NOMO-1 treated with dmso at 0.1 percent for 144 hours (cell line): ENCODE data around the gene VPS35L.

Source experiments
- DNase-seq: peaks from one replicate; lab custom pipeline; 2025; ENCODE audit not compliant: unreplicated experiment; lab: John Stamatoyannopoulos, UW

Gene VPS35L, protein sequence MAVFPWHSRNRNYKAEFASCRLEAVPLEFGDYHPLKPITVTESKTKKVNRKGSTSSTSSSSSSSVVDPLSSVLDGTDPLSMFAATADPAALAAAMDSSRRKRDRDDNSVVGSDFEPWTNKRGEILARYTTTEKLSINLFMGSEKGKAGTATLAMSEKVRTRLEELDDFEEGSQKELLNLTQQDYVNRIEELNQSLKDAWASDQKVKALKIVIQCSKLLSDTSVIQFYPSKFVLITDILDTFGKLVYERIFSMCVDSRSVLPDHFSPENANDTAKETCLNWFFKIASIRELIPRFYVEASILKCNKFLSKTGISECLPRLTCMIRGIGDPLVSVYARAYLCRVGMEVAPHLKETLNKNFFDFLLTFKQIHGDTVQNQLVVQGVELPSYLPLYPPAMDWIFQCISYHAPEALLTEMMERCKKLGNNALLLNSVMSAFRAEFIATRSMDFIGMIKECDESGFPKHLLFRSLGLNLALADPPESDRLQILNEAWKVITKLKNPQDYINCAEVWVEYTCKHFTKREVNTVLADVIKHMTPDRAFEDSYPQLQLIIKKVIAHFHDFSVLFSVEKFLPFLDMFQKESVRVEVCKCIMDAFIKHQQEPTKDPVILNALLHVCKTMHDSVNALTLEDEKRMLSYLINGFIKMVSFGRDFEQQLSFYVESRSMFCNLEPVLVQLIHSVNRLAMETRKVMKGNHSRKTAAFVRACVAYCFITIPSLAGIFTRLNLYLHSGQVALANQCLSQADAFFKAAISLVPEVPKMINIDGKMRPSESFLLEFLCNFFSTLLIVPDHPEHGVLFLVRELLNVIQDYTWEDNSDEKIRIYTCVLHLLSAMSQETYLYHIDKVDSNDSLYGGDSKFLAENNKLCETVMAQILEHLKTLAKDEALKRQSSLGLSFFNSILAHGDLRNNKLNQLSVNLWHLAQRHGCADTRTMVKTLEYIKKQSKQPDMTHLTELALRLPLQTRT

GRCh38 chr16:19555186-19555937, at the start of gene VPS35L:
VPS35L (plus strand) TSS chr16:19555703; CDS start chr16:19555730, 27 bp downstream.
- peak; percentile 97 for DNase-seq

DNA sequence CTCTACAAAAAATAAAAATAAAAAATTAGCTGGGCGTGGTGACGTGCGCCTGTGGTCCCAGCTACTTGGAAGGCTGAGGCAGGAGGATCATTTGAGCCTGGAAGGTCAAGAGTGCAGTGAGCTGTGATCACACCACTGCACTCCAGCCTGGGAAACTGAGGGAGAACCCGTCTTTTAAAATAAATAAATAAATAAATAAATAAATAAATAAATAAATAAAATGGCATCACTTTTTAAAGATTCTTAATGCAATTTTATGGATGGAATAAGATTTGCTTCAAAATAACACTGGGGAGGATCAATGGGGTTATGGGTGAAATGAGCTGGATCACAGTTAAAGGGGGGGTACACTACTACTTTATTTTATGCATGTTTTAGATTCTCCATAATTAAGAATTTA, 48.5 kb upstream of the VPS35L start:
- DNase-seq = no peak

GRCh38 chr16:19507867-19508266, 47.6 kb upstream of the VPS35L start:
- no peak for DNase-seq

DNA sequence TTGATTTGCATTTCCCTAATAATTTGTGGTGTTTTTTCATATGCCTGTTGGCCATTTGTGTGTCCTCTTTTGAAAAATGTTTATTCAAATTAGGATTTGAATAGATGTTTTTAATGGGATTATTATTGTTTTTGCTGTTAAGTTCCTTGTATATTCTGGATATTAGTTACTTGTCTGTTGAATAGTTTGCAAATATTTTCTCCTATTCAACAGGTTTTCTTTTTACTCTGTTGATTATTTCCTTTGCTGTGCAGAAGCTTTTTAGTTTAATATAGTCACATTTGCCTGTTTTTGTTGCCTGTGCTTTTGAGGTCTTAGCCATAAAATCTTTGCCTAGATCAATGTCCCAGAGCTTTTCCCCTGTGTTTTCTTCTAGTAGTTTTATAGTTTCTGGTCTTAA, 43.2 kb upstream of the VPS35L start:
- no peak for DNase-seq

DNA sequence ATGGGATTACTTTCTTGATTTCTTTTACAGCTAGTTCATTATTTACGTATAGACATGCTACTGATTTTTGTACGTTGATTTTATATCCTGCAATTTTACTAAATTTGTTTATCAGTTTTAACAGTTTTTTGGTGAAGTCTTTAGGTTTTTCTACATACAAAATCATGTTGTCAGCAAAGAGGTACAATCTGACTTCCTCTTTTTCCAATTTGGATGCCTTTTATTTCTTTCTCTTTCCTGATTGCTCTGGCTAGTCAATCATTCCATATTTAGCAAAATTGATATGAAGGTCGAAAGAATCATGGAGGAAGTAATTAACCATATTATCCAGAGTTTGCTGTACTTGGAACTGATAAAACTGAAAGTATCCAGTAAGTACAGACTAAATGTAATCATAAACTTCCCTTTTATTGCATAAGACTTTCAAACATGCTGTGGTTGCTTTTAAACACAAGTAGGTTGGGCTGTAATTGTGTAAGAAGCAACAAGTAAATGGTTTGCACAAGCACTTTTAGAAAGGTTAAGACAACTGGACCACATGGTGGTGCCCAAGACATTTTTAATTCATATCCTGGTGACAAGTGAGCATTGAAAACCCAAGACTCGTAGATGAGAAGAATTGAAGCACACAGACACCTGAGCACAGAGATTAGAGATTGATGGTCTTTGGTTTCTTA, 42.0 kb upstream of the VPS35L start:
- peak; percentile 59 for DNase-seq

DNA sequence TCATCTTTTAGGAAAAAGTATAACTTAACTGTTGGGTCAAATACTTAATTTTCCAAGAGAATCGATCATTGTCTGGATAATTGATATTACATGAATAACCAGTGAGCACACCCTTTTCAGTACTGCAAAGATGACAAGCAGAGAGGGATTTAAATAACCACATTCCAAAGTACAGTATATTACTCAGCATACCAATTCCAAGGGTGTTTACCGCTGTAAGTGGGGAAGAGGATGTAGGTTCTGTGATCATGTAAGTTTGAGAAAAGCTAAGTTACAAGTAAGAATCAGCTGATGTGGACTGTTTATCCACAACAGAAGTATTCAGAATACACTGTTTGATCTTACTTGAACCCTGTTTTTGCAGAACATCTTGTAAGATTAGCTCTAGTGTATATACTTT, 39.7 kb upstream of the VPS35L start:
- DNase-seq = no peak

DNA sequence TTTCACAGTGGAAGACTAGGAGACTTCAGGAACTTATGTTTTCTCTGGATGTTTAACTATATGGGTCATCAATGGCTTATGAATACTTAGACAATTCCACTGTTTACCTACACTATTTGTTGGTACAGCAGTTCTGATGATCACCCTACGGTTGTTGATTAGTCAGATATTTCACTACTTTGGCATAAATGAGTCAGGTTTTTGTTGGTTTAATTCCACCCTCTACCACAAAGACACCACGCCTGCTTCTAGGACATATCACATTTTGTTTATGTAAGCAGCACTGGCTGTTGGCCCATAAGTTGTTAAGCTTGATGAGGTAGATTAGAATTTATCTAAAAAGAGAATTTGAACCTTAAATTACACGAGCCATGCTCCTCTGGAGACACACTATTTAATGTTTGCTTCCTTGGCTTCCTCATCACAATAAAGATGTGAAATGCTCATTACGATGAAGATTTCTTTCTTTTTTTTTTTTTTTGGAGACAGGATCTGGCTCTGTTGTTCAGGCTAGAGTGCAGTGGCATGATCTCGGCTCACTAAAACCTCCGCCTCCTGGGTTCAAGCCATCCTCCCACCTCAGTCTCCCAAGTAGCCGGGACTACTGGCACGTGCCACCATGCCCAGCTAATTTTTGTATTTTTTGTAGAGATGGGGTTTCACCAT, 37.9 kb upstream of the VPS35L start:
- DNase-seq = no peak

DNA sequence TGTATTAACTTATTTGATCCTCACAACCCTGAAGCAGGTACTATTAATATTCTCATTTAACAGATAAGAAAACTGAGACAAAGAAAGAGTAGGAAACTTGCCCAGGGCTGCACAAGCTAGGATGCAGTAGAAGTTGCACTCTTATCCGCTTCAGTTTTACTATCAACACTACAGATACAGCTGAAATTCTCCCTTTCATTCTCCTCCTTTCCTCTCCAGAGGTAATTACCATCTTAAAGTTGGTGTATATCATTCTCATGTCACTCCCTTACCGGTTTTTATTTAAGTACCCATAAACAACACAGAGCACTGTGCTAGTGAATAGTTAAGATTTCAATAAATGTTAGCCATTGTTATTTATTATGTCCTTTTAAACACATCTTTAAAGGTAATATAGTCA, 37.1 kb upstream of the VPS35L start:
- no peak for DNase-seq

- DNase-seq = no peak
Measured at GRCh38 chr16:19520861-19521331, 34.6 kb upstream of the VPS35L start.

DNA sequence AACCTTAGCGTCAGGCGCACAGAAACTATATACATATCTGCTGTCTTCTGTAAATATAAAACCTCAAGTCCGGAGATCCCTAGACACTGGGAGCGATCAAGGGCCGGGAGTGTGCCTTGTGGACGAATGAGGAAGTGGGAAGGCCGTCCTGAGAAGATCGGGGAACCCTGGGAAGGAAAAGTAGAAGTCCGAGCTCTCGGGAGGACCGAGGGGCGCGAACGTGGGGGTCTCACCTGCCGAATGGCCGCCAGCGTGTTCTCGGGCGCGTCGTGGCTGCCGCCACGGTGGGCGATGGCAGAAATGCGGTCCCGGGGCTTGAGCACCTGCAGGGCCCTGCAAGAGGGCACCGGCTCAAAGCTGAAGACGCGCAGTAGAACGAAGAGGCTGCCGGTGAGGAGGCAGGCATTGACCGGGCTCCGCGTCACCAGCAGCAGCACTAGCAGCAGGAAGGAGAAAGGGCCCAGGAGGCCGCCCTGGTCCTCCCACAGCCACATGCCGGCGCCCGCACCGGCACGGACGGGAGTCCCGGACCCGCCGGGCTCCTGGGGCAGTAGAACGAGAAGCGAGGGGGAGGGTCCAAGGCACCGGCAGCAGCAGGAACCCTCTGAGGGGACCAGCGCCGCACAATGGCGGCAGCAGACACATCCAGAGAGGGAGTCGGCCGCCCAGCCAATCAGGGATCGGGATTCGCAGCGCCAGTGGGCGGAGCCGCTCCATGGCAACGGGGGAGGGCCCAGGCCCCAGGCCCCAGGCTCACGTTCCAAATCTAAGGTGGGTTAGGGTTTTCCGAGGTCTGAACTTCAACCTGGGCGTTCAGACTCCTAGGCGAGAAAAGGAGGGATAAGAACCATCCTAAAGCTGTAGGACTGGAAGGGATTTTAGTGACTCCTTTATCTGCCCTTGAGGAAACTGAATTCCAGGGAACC, 33.8 kb upstream of the VPS35L start, which contains the start of gene GDE1:
Gene GDE1 (minus strand): TSS at position 628 of the 926 bp plus-strand sequence. CDS start 134 bp downstream, at position 494.
- DNase-seq = peak; percentile 74

DNA sequence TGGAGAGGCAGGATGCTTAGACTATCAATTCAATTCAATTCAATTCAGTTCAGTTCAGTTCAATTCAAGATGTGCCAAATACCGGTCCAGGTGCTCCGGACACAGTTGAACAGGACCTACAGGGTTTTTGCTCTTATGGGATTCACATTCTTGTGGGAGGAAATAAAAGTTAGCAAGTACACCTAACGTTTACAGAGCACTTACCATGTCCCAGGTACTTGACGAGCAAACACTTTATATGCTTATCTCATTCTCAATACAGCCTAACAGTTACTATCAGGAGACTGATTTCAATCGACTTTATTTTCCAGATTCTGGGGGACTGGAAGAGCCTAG, 33.1 kb upstream of the VPS35L start:
- DNase-seq = no peak

DNA sequence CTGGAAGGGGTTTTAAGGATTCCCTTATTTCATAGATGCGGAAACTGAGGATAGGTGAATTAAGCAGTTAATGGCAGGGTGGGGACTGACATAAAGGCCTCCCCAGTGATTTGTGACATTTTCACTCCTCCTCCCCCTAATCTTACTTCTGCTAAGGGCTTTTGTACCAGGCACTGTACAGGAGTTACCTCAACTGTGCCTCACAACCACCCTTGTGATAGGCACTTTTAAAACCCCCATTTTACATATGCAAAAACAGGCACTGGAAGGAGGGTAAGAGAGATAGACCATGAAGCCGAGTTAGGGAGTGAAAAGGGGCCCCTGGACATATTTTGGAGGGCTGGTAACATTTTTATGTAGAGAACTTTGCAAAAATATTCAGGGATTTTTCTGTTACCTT, 32.7 kb upstream of the VPS35L start:
- no peak for DNase-seq

GRCh38 chr16:19523184-19523558, 32.3 kb upstream of the VPS35L start:
- DNase-seq = no peak

- peak; percentile 96 for DNase-seq
Measured at GRCh38 chr16:19523559-19524355, 31.7 kb upstream of the VPS35L start, which contains the start of gene CCP110. CCP110 (plus strand) TSS chr16:19523942; CDS start chr16:19527882, 3,940 bp downstream.

- no peak for DNase-seq
Measured at GRCh38 chr16:19524356-19524615, 31.2 kb upstream of the VPS35L start.

DNA sequence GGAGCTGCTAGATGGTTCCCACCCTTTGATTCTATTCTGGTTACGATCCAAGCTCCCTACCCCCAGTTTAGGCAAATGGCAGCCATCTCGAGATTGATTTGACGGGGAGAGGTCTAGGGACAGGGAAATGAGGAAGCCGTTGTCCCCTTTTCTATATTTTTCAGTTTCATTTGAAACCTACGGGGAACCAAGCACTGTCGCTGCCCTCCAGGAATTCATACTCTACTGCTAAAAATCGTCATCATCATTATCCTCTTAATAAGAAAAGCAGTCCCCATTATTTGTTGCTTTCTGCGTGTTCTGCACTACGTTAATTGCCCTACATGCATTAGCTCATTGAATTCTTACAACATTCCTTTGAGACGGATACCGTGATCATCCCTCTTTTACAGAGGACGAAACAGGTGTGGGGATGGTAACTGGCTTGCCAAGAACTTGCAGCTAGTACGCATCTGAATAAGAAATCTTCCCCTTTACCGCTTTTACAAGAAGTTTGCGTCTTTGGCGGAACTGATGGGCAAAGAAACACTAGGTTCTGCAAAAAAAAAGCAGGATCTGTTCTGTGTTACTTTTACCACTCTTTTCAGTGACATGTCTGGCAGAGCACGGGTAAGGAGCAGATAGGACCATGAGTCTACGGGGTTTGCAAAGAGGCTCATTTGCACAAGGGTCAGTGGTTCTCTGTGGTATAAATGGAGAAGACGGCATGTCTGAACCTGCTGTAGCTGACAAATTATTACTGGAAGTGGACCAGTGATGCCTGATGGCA, 30.7 kb upstream of the VPS35L start:
- DNase-seq = peak; percentile 39

GRCh38 chr16:19525385-19525723, 30.1 kb upstream of the VPS35L start:
- no peak for DNase-seq

DNA sequence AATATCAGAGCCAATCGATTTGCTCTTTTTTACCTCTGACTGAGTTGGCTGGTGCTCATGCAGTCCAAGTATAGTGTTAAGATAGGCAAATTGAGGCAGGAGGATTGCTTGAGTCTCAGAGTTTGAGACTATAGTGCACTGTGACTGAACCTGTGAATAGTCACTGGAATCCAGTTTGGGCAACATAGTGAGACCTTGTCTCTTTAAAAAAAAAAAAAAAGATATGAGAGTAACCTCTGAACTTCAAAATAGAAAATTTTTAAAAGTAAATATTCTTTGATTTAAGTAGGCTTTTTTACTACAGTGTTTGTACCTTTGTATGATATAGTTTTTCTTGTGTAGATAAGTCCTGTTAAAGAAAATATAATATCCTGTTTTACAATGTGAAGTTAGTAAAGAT, 28.3 kb upstream of the VPS35L start:
- no peak for DNase-seq
